ENCODE results near the gene MSTO1. TPM values are rescaled to one million over a fixed set of nuclear protein-coding genes. Genes with fewer than 3 reads are reported as not detected.

Gene MSTO1
- total RNA-seq, 1 donor from 2014 or later: 41.5 TPM

- H3K36me3 ChIP-seq (ENCODE audit: insufficient read depth, low read length): no peaks in the 10 kb centered on the region
- no peak overlapping the region for H3K9ac ChIP-seq (ENCODE audit: low read length)
- H3K36me3 Mint-ChIP-seq (ENCODE audit: low read depth, unreplicated experiment): no peaks in the 10 kb centered on the region
- peaks cover 19% of the 10 kb centered on the region for H3K4me1 Mint-ChIP-seq (ENCODE audit: low read depth, unreplicated experiment)
- H3K4me3 ChIP-seq (ENCODE audit: insufficient read depth, low read depth, low read length): no peak overlapping the region
- no peak overlapping the region for H3K4me3 Mint-ChIP-seq (ENCODE audit: unreplicated experiment)
- H3K27me3 Mint-ChIP-seq (ENCODE audit: low read depth, unreplicated experiment): peaks cover 2% of the 10 kb centered on the region
- DNase-seq (ENCODE audit: low read depth) (no peak), FAIRE-seq (no peak)
- TF ChIP-seq EZH2 (IDR thresholded peaks at IDR 0.05; ENCODE audit: insufficient read depth, low read length): no peak
- no peak for TF ChIP-seq CTCF (IDR thresholded peaks at IDR 0.05; ENCODE audit: insufficient read depth, low read depth, low read length)
- H3K27ac Mint-ChIP-seq (ENCODE audit: unreplicated experiment): no peak overlapping the region
- H4K20me1 ChIP-seq (ENCODE audit: insufficient read depth, low read length): no peaks in the 10 kb centered on the region
- no peaks in the 10 kb centered on the region for H3K9me3 ChIP-seq (ENCODE audit: insufficient read depth, low read depth, low read length)
- H3K27me3 ChIP-seq (ENCODE audit: insufficient read depth, low read length): no peaks in the 10 kb centered on the region
- peaks cover 35% of the 10 kb centered on the region for H3K4me1 ChIP-seq (ENCODE audit: insufficient read depth, low read length)
- no peak overlapping the region for H3K27ac ChIP-seq (ENCODE audit: low read depth, low read length)
- H3K79me2 ChIP-seq (ENCODE audit: insufficient read depth, low read length): peaks cover 6% of the 10 kb centered on the region
- H3K9me3 Mint-ChIP-seq (ENCODE audit: unreplicated experiment): peaks cover 4% of the 10 kb centered on the region
- H2AFZ ChIP-seq (ENCODE audit: low read depth, low read length): no peak overlapping the region
- no peak overlapping the region for H3K4me2 ChIP-seq (ENCODE audit: low read length)
Measured at GRCh38 chr1:155650231-155650757, 40.3 kb downstream of the MSTO1 start.

GRCh38 chr1:155651861-155652661 is 42.0 kb downstream of the MSTO1 start:
- Histone ChIP-seq H3K4me1 (ENCODE audit: insufficient read depth, low read length) (peaks cover 19% of the 10 kb centered on the region), H2AFZ (ENCODE audit: low read depth, low read length) (no peak overlapping the region), H3K27ac (ENCODE audit: low read depth, low read length) (no peak overlapping the region), H3K27me3 (ENCODE audit: insufficient read depth, low read length) (no peaks in the 10 kb centered on the region), H3K9ac (ENCODE audit: low read length) (no peak overlapping the region), H3K4me2 (ENCODE audit: low read length) (peak overlapping the region; percentile 81), H3K36me3 (ENCODE audit: insufficient read depth, low read length) (no peaks in the 10 kb centered on the region), H4K20me1 (ENCODE audit: insufficient read depth, low read length) (no peaks in the 10 kb centered on the region), H3K9me3 (ENCODE audit: insufficient read depth, low read depth, low read length) (no peaks in the 10 kb centered on the region), H3K4me3 (ENCODE audit: insufficient read depth, low read depth, low read length) (no peak overlapping the region), H3K79me2 (ENCODE audit: insufficient read depth, low read length) (peaks cover 3% of the 10 kb centered on the region)
- peaks cover 2% of the 10 kb centered on the region for H3K27me3 Mint-ChIP-seq (ENCODE audit: low read depth, unreplicated experiment)
- peak overlapping the region; percentile 2 for H3K27ac Mint-ChIP-seq (ENCODE audit: unreplicated experiment)
- H3K9me3 Mint-ChIP-seq (ENCODE audit: unreplicated experiment): no peaks in the 10 kb centered on the region
- no peak for DNase-seq (ENCODE audit: low read depth)
- FAIRE-seq: no peak
- H3K4me1 Mint-ChIP-seq (ENCODE audit: low read depth, unreplicated experiment): peaks cover 15% of the 10 kb centered on the region
- peaks cover 4% of the 10 kb centered on the region for H3K36me3 Mint-ChIP-seq (ENCODE audit: low read depth, unreplicated experiment)
- H3K4me3 Mint-ChIP-seq (ENCODE audit: unreplicated experiment): no peak overlapping the region
- TF ChIP-seq CTCF (IDR thresholded peaks at IDR 0.05; ENCODE audit: insufficient read depth, low read depth, low read length): peak; percentile 2
- no peak for TF ChIP-seq EZH2 (IDR thresholded peaks at IDR 0.05; ENCODE audit: insufficient read depth, low read length)

- peaks cover 15% of the 10 kb centered on the region for H3K4me1 Mint-ChIP-seq (ENCODE audit: low read depth, unreplicated experiment)
- H3K9me3 Mint-ChIP-seq (ENCODE audit: unreplicated experiment): no peaks in the 10 kb centered on the region
- Histone ChIP-seq H3K9me3 (ENCODE audit: insufficient read depth, low read depth, low read length) (no peaks in the 10 kb centered on the region), H3K36me3 (ENCODE audit: insufficient read depth, low read length) (no peaks in the 10 kb centered on the region), H4K20me1 (ENCODE audit: insufficient read depth, low read length) (no peaks in the 10 kb centered on the region), H3K4me3 (ENCODE audit: insufficient read depth, low read depth, low read length) (no peak overlapping the region), H3K9ac (ENCODE audit: low read length) (no peak overlapping the region), H3K4me2 (ENCODE audit: low read length) (no peak overlapping the region), H3K27me3 (ENCODE audit: insufficient read depth, low read length) (no peaks in the 10 kb centered on the region), H3K79me2 (ENCODE audit: insufficient read depth, low read length) (no peaks in the 10 kb centered on the region), H3K27ac (ENCODE audit: low read depth, low read length) (no peak overlapping the region), H3K4me1 (ENCODE audit: insufficient read depth, low read length) (peaks cover 16% of the 10 kb centered on the region), H2AFZ (ENCODE audit: low read depth, low read length) (no peak overlapping the region)
- H3K36me3 Mint-ChIP-seq (ENCODE audit: low read depth, unreplicated experiment): peaks cover 7% of the 10 kb centered on the region
- no peak for FAIRE-seq
- H3K27me3 Mint-ChIP-seq (ENCODE audit: low read depth, unreplicated experiment): peaks cover 2% of the 10 kb centered on the region
- H3K4me3 Mint-ChIP-seq (ENCODE audit: unreplicated experiment): no peak overlapping the region
- DNase-seq (ENCODE audit: low read depth): no peak
- H3K27ac Mint-ChIP-seq (ENCODE audit: unreplicated experiment): no peak overlapping the region
- TF ChIP-seq EZH2 (IDR thresholded peaks at IDR 0.05; ENCODE audit: insufficient read depth, low read length) (no peak), CTCF (IDR thresholded peaks at IDR 0.05; ENCODE audit: insufficient read depth, low read depth, low read length) (no peak)
Measured at GRCh38 chr1:155652951-155653350, 42.9 kb downstream of the MSTO1 start.
